ENCODE data around the gene RASGRF2. TPM values are rescaled to one million over a fixed set of nuclear protein-coding genes. Genes with fewer than 3 reads are reported as not detected.

RASGRF2 gene
- total and polyA plus RNA-seq, 2 donors, result 0.76 to 1.8 TPM

GRCh38 chr5:81068063-81068462, 107.9 kb downstream of the RASGRF2 start:
- no peak for DNase-seq (ENCODE audit: low read depth in 6 of 9, low spot score in 9 of 9)
- Histone ChIP-seq H3K27me3 (ENCODE audit: control insufficient read depth in 2 of 2, insufficient read depth in 1 of 2, low read length in 1 of 2) (no peaks in the 10 kb centered on the region), H3K4me1 (ENCODE audit: control insufficient read depth in 2 of 2, insufficient read depth in 2 of 2, low read length in 2 of 2) (no peaks in the 10 kb centered on the region), H3K4me3 (ENCODE audit: low read length in 2 of 2) (no peak overlapping the region), H3K36me3 (ENCODE audit: control insufficient read depth in 2 of 2, insufficient read depth in 2 of 2, low read length in 1 of 2) (no peaks in the 10 kb centered on the region), H3K9me3 (ENCODE audit: control insufficient read depth in 2 of 2, insufficient read depth in 1 of 2, low read length in 1 of 2) (peaks cover 0 to 5% of the 10 kb centered on the region in 2 donors), H3K27ac (ENCODE audit: low read depth in 1 of 2, low read length in 1 of 2) (no peak overlapping the region)
- WGBS, result 96% methylated on average over 6 of the region's 6 CpGs

DNA sequence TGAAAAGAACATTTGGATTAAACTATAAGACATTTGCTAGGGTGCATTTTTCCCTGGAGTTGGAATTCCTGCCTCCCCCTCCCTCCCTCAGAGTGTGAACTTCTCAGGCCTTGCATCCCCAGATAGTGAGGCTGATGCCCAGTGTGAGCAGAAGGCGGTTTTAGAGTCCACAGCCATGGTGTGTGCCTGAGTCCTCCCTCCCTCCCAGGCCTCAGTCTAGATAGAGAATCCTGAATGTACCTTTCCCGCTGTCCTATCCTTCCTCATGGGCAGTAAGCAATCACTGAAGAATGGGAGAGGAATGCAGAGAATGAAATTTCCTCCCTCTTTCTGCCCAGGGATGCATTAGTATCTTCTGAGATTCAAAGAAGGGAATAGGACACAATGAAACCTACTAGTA, 108.5 kb downstream of the RASGRF2 start:
- Histone ChIP-seq H3K9me3 (ENCODE audit: control insufficient read depth in 2 of 2, insufficient read depth in 1 of 2, low read length in 1 of 2) (peaks cover 0 to 5% of the 10 kb centered on the region in 2 donors), H3K27ac (ENCODE audit: low read depth in 1 of 2, low read length in 1 of 2) (no peak overlapping the region), H3K4me3 (ENCODE audit: low read length in 2 of 2) (no peak overlapping the region), H3K4me1 (ENCODE audit: control insufficient read depth in 2 of 2, insufficient read depth in 2 of 2, low read length in 2 of 2) (no peaks in the 10 kb centered on the region), H3K36me3 (ENCODE audit: control insufficient read depth in 2 of 2, insufficient read depth in 2 of 2, low read length in 1 of 2) (no peaks in the 10 kb centered on the region), H3K27me3 (ENCODE audit: control insufficient read depth in 2 of 2, insufficient read depth in 1 of 2, low read length in 1 of 2) (no peaks in the 10 kb centered on the region)
- WGBS, result 98% methylated on average over 2 of the region's 2 CpGs
- DNase-seq (ENCODE audit: low read depth in 6 of 9, low spot score in 9 of 9), result no peak

DNA sequence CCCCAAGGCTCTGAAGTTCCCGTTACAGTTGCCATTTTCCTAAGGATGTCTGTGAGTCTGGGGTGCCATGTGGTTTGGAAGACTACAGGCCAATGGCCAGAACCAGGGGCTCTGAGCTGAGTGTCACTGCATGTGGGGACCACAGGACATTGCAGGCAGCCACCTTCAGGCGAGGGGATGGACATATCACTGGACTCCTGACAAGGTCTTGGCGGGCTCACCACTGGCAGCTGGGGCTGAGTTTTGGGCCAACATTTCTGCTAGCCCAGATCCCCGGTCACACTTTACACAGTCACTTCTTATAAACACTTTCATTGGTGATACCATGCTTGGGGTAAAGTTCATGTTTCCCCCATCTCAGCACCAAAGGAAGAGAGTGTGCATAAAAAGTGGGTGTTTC, 109.8 kb downstream of the RASGRF2 start:
- no peak for DNase-seq (ENCODE audit: low read depth in 6 of 9, low spot score in 9 of 9)
- 96% methylated on average over 4 of the region's 4 CpGs for WGBS
- Histone ChIP-seq H3K4me1 (ENCODE audit: control insufficient read depth in 2 of 2, insufficient read depth in 2 of 2, low read length in 2 of 2) (no peaks in the 10 kb centered on the region), H3K27ac (ENCODE audit: low read depth in 1 of 2, low read length in 1 of 2) (no peak overlapping the region), H3K27me3 (ENCODE audit: control insufficient read depth in 2 of 2, insufficient read depth in 1 of 2, low read length in 1 of 2) (no peaks in the 10 kb centered on the region), H3K36me3 (ENCODE audit: control insufficient read depth in 2 of 2, insufficient read depth in 2 of 2, low read length in 1 of 2) (no peaks in the 10 kb centered on the region), H3K9me3 (ENCODE audit: control insufficient read depth in 2 of 2, insufficient read depth in 1 of 2, low read length in 1 of 2) (no peaks in the 10 kb centered on the region), H3K4me3 (ENCODE audit: low read length in 2 of 2) (no peak overlapping the region)

DNA sequence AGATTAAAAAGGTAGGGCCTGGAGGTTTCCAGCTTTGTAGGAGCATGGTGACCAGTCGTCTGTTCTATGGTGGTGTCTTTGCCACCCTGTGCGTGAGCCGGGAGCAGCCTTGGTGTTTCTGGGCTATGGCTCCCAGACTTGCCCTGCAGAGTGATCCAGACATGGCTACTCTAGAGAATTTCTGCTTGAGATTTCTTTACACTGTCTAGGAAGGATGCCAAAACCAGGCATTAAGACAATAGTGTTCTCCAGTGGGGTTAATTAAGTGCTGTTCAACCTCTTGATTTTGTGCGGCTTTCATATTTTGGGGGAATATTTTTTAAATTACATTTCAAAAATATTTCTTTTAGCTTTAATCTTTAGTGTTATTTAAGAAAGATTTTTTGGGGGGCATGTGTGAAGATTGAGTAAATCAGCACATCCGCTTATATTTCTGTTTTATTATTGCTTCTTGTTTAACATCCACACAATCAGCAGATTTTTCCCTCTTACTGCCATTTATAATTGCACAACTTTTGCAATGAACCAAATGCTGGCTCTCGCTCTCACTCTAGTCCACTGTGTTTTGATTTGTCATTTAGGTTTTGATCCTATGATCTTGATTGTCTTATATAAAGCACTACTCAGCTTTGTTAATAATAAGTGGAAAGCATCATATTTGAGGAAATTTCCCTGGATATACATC, 110.5 kb downstream of the RASGRF2 start:
- Histone ChIP-seq H3K36me3 (ENCODE audit: control insufficient read depth in 2 of 2, insufficient read depth in 2 of 2, low read length in 1 of 2) (no peaks in the 10 kb centered on the region), H3K27ac (ENCODE audit: low read depth in 1 of 2, low read length in 1 of 2) (no peak overlapping the region), H3K27me3 (ENCODE audit: control insufficient read depth in 2 of 2, insufficient read depth in 1 of 2, low read length in 1 of 2) (no peaks in the 10 kb centered on the region), H3K9me3 (ENCODE audit: control insufficient read depth in 2 of 2, insufficient read depth in 1 of 2, low read length in 1 of 2) (no peaks in the 10 kb centered on the region), H3K4me3 (ENCODE audit: low read length in 2 of 2) (no peak overlapping the region), H3K4me1 (ENCODE audit: control insufficient read depth in 2 of 2, insufficient read depth in 2 of 2, low read length in 2 of 2) (no peaks in the 10 kb centered on the region)
- WGBS, result 98% methylated on average over 6 of the region's 6 CpGs
- DNase-seq (ENCODE audit: low read depth in 6 of 9, low spot score in 9 of 9), result no peak

- no peaks in the 10 kb centered on the region for H3K36me3 ChIP-seq (ENCODE audit: control insufficient read depth in 2 of 2, insufficient read depth in 2 of 2, low read length in 1 of 2)
- 98% methylated on average over 5 of the region's 5 CpGs for WGBS
Measured at GRCh38 chr5:81075041-81075440, 114.9 kb downstream of the RASGRF2 start.

DNA sequence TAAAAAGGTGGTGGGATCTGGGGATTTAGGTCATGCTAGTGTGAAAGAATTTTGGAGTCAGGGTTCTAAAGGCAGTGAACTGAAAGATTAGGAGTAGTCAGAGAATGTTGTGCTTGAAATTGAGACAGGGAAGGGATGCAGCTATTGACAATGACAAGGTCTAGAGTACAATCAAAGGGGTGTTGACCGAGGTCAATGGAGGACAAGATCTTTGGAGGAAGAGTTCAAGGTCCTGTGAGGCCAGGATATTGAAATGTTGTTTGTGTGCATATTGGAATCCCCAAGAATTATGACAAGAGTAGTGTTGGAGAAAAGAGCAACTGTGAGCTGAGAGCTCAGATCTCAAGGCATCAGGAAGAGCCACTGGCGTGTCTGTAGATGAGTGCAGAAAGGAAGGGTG, 116.9 kb downstream of the RASGRF2 start:
- no peak overlapping the region for H3K4me3 ChIP-seq (ENCODE audit: low read length in 2 of 2)
- no peaks in the 10 kb centered on the region for H3K36me3 ChIP-seq (ENCODE audit: control insufficient read depth in 2 of 2, insufficient read depth in 2 of 2, low read length in 1 of 2)
- no peaks in the 10 kb centered on the region for H3K27me3 ChIP-seq (ENCODE audit: control insufficient read depth in 2 of 2, insufficient read depth in 1 of 2, low read length in 1 of 2)
- H3K4me1 ChIP-seq (ENCODE audit: control insufficient read depth in 2 of 2, insufficient read depth in 2 of 2, low read length in 2 of 2), result no peaks in the 10 kb centered on the region
- H3K27ac ChIP-seq (ENCODE audit: low read depth in 1 of 2, low read length in 1 of 2), result no peak overlapping the region
- over 99% methylated on average over 2 of the region's 2 CpGs for WGBS
- H3K9me3 ChIP-seq (ENCODE audit: control insufficient read depth in 2 of 2, insufficient read depth in 1 of 2, low read length in 1 of 2), result no peaks in the 10 kb centered on the region
- no peak for DNase-seq (ENCODE audit: low read depth in 6 of 9, low spot score in 9 of 9)

More at GRCh38 chr5:81075041-81075440, 114.9 kb downstream of the RASGRF2 start:
- H3K9me3 ChIP-seq (ENCODE audit: control insufficient read depth in 2 of 2, insufficient read depth in 1 of 2, low read length in 1 of 2), result no peaks in the 10 kb centered on the region
- no peak for DNase-seq (ENCODE audit: low read depth in 6 of 9, low spot score in 9 of 9)
- no peak overlapping the region for H3K4me3 ChIP-seq (ENCODE audit: low read length in 2 of 2)
- H3K27me3 ChIP-seq (ENCODE audit: control insufficient read depth in 2 of 2, insufficient read depth in 1 of 2, low read length in 1 of 2), result no peaks in the 10 kb centered on the region
- H3K4me1 ChIP-seq (ENCODE audit: control insufficient read depth in 2 of 2, insufficient read depth in 2 of 2, low read length in 2 of 2), result no peaks in the 10 kb centered on the region
- H3K27ac ChIP-seq (ENCODE audit: low read depth in 1 of 2, low read length in 1 of 2), result no peak overlapping the region

DNA sequence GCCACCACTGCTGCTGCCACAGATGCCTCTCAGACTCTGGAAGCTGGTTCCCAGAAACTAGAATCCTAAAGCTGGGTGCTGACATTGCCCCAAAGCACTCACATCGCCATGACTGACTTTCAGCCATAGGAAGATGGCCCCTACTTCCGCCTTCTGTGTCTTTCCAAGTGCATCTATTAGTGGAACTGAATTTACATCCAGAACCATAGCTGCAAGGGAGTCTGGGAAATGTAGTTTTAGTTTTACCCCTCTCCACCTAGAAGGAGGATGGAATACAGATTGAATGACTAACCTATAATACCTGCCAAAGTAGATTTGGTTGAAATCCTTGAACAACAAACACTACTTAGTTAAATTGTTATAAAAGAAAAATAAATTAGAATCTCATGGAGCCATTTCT, 118.8 kb downstream of the RASGRF2 start:
- H3K36me3 ChIP-seq (ENCODE audit: control insufficient read depth in 2 of 2, insufficient read depth in 2 of 2, low read length in 1 of 2), result no peaks in the 10 kb centered on the region
- no peaks in the 10 kb centered on the region for H3K27me3 ChIP-seq (ENCODE audit: control insufficient read depth in 2 of 2, insufficient read depth in 1 of 2, low read length in 1 of 2)
- H3K4me3 ChIP-seq (ENCODE audit: low read length in 2 of 2), result no peak overlapping the region
- no peaks in the 10 kb centered on the region for H3K9me3 ChIP-seq (ENCODE audit: control insufficient read depth in 2 of 2, insufficient read depth in 1 of 2, low read length in 1 of 2)
- H3K4me1 ChIP-seq (ENCODE audit: control insufficient read depth in 2 of 2, insufficient read depth in 2 of 2, low read length in 2 of 2), result no peaks in the 10 kb centered on the region
- H3K27ac ChIP-seq (ENCODE audit: low read depth in 1 of 2, low read length in 1 of 2), result no peak overlapping the region
- 95% methylated on average over 2 of the region's 2 CpGs for WGBS
- no peak for DNase-seq (ENCODE audit: low read depth in 6 of 9, low spot score in 9 of 9)

DNA sequence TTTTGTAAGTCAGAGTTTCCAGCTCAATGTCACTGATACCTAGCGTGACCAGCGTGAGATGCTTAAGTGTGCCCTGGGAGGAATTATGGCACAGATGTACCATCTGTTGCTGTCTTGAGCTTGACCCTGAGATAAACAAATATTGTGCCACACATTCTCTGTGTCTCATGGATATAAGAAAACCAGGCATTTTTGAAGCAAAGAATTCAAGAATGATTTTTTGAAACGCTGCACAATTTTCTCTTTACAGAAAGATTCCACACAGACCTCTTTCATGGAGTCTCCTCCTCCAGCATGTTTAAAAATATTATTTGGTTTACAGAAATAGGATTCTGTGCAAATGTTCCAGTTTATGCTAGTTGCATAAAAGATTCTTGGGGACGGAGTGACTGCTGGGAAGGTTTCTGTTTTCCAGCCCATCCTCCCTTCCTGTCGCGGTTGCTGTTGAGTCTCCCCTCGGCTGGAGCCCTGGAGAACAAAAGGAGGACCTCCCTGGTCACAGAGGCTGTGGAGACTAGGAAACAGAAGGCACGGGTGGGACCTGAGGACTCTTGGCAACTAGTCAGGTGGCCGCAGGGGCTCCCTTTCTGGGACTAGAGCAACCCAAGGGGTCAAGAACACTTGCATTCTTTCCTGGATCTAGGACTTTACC, 120.8 kb downstream of the RASGRF2 start:
- H3K4me1 ChIP-seq (ENCODE audit: control insufficient read depth in 2 of 2, insufficient read depth in 2 of 2, low read length in 2 of 2), result no peaks in the 10 kb centered on the region
- H3K4me3 ChIP-seq (ENCODE audit: low read length in 2 of 2), result no peak overlapping the region
- no peak for DNase-seq (ENCODE audit: low read depth in 6 of 9, low spot score in 9 of 9)
- 95% methylated on average over 9 of the region's 9 CpGs for WGBS
- H3K27ac ChIP-seq (ENCODE audit: low read depth in 1 of 2, low read length in 1 of 2), result no peak overlapping the region
- no peaks in the 10 kb centered on the region for H3K9me3 ChIP-seq (ENCODE audit: control insufficient read depth in 2 of 2, insufficient read depth in 1 of 2, low read length in 1 of 2)
- H3K36me3 ChIP-seq (ENCODE audit: control insufficient read depth in 2 of 2, insufficient read depth in 2 of 2, low read length in 1 of 2), result no peaks in the 10 kb centered on the region
- no peaks in the 10 kb centered on the region for H3K27me3 ChIP-seq (ENCODE audit: control insufficient read depth in 2 of 2, insufficient read depth in 1 of 2, low read length in 1 of 2)

DNA sequence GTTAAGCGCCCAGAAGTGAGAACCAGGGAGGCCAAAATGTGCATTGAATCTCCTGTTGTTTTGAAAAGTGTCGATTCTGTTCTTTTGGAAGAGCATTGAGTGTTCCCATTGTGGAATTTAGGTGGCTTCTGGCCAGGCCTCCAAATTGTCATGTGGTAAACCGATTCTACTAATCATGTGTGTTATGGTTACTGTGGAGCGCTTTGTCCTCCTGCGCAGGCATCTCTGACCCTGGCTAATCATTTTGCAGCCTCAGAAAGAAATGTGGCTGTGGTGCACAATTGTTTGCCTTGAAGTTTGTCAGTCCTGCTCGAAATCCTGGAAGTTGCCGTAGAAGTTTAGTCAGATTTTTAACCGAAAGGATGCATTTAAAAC, 121.3 kb downstream of the RASGRF2 start:
- no peak for DNase-seq (ENCODE audit: low read depth in 6 of 9, low spot score in 9 of 9)
- no peak overlapping the region for H3K27ac ChIP-seq (ENCODE audit: low read depth in 1 of 2, low read length in 1 of 2)
- H3K36me3 ChIP-seq (ENCODE audit: control insufficient read depth in 2 of 2, insufficient read depth in 2 of 2, low read length in 1 of 2), result no peaks in the 10 kb centered on the region
- no peak overlapping the region for H3K4me3 ChIP-seq (ENCODE audit: low read length in 2 of 2)
- no peaks in the 10 kb centered on the region for H3K9me3 ChIP-seq (ENCODE audit: control insufficient read depth in 2 of 2, insufficient read depth in 1 of 2, low read length in 1 of 2)
- H3K27me3 ChIP-seq (ENCODE audit: control insufficient read depth in 2 of 2, insufficient read depth in 1 of 2, low read length in 1 of 2), result no peaks in the 10 kb centered on the region
- no peaks in the 10 kb centered on the region for H3K4me1 ChIP-seq (ENCODE audit: control insufficient read depth in 2 of 2, insufficient read depth in 2 of 2, low read length in 2 of 2)
- 98% methylated on average over 8 of the region's 8 CpGs for WGBS
